GM18507 (cell line): ENCODE results near the gene CPEB3.
"Not testable (repeated sequence)": the region's sequence is repeated elsewhere in the genome, so short reads cannot be mapped to it uniquely, and the experiment has no call there.

Experiments used
- DNase-seq: peaks from one replicate; pipeline ENCODE4 v3.0.0; 2011; ENCODE audit warnings: low read depth; ENCODE audit not compliant: insufficient read length; ENCODE audit errors: extremely low spot score
- FAIRE-seq: peaks from 2 replicates; lab custom pipeline; 2011; peaks lifted over from hg19 to GRCh38; lab: Jason Lieb, UNC

The CPEB3 gene

DNA sequence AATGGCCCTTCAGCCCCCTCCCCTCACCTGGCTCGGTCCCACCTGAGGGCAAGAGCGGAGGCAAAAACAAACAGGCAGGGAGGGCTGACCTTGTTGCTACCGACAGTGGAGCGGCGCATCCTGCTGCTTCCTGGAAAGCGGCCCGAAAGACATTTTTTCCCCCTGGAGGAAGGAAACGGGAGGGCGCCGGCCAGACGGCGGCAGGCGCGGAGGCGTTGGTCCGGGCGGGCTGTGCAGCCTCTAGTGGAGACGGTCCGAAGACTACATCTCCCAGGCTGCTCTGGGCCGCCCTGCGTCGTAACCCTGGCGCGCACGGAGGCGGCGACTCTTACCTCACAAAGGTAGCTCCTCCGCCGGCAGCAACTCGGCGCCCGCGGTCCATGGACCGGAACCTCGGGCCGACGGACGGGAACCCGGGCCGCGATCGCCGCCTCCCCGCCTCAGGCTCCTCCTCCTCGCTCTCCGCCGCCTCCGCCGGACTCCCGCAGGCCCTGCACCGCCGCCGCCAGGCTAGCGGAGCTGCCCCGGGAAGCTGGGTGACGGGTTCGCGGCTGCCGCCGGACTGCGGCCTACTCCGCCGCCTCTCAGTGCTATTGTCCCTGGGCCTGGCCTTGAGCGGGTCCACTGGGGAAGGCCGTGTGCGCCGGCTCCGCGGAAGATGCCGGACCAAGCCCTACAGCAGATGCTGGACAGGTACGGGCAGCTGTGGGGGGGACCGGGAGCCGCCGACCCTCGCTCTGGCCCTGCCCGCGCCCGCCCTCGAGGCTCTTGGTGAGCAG, at the start of gene CPEB3, which contains the start of gene MARCHF5:
Gene CPEB3 (minus strand): TSS at position 242 of the 779 bp plus-strand sequence. CDS start 50,728 bp downstream, outside the sequence.
Gene MARCHF5 (plus strand): TSS at position 331 of the 779 bp plus-strand sequence. CDS start 328 bp downstream, at position 659.
- FAIRE-seq (peak; percentile 97), DNase-seq (peak; percentile 85)

DNA sequence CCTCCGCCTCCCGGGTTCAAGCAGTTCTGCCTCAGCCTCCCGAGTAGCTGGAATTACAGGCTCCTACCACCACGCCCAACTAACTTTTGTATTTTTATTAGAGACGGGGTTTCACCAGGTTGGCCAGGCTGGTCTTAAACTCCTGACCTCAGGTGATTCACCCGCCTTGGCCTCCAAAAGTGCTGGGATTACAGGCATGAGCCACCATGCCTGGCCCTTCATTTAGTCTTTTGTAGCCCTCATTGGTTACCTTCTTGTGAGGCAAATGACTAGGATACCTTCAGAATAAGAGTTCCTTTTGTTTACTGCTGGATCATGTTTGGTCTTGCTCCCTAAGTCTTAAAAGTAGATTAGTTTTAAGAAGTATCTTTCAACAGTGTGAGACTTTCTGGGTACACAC, 39.0 kb upstream of the CPEB3 start:
- not testable (repeated sequence) for FAIRE-seq, DNase-seq

DNA sequence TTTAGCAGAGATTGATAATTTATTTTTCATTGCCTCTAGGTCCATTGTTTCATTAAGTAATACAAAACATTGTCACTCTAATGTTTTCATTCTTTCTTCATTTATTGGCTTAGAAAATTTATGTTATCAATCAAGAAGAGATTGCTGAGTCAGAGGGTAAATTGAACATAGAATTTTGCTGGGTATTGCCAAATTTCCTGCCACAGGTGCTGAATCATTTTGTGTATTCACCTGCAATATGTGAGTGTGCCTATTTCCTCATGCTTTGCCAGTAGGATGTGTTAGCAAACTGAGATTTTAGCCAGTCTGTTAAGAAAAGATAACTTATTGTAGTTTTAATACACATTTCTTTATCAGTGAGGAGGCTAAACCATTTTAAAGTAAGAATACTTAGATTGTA, 38.1 kb upstream of the CPEB3 start:
- DNase-seq (no peak), FAIRE-seq (no peak)

DNA sequence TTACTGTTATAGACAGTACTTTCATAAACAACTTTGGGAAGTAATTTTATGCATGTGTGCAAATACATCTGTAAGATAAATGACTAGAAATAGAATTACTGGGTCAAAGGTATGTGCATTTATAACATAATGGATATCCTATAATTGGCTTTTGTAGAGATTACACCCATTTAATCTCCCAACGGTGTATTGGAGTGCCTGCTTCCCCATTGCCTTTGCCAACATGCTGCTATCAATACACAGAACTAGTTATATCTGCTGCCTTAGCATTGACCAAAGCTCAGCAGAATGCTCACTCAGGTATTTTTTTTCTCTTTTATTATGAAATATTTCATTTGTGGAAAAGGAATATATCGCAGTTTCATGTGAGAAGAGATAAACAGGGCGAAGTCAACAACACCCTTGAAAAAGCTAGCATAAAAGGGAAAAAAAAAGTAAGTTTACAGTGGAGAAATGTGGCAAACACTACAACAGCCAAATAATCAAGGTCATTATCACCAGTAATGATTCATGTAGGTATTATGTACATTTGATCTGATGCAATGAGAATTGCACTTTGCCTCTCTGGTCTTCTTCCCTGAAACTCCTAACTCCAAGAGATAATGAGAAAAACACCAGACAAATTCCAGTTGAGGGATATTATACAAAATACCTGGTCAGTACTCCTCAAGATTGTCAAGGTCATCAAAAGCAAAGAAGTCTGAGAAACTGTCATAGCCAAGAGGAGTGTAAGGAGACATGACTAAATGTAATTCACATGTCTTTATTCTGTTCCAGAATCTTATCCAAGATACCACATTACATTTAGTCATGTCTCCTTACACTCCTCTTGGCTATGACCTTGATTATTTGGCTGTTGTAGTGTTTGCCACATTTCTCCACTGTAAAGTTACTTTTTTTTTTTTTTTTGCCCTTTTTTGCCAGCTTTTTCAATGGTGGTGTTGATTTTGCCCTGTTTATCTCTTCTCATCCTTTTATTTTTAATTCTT, 36.9 kb upstream of the CPEB3 start:
- DNase-seq: no peak
- FAIRE-seq: peak; percentile 26

DNA sequence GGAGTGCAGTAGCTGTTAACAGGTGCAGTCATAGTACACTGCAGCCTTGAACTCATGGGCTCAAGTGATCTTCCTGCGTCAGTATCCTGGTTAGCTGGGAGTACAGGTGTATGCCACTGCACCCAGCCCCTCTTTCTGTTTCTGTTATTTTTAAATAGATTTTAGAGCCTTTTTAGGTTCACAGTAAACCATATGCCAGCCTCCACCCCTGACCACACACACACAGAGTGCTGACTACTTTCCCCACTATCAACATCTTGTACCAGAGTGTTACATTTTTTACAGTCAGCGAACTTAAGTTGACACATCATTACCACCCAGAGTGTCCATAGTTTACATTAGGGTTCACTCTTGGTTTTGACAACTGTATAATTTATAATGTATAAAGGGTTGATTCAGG, 32.2 kb upstream of the CPEB3 start:
- FAIRE-seq (no peak), DNase-seq (no peak)

DNA sequence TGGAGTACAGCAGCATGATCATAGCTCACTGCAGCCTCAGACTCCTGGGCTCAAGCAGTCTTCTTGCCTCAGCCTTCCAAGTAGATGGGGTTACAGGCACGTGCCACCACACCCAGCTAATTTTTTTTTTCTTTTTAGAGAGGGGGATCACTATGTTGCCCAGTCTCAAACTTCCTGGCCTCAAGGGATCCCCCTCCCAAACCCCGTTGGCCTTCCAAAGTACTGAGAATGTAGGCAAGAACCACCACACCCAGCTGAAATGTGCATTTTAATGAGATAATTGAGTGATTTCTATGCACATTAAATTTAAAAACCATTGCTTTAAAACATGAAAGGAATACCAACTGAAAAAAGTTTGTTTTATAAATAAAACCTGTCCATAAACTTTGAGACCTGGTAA, 25.7 kb upstream of the CPEB3 start:
- no peak for FAIRE-seq
- DNase-seq: no peak

DNA sequence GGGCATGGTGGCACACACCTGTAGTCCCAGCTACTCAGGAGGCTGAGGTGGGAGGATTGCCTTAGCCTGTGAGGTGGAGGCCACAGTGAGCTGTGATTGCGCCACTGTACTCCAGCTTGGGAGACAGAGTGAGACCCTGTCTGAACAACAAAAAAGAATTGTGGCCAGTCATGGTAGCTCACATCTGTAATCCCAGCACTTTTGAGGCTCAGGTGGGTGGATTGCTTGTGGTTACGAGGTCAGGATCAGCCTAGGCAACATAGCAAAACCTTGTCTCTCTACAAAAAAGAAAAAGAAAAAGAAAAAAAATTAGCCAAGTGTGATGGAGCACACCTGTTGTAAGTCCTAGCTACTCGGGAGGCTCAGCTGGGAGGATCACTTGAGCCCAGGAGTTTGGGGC, 22.9 kb upstream of the CPEB3 start:
- FAIRE-seq: no peak
- no peak for DNase-seq

DNA sequence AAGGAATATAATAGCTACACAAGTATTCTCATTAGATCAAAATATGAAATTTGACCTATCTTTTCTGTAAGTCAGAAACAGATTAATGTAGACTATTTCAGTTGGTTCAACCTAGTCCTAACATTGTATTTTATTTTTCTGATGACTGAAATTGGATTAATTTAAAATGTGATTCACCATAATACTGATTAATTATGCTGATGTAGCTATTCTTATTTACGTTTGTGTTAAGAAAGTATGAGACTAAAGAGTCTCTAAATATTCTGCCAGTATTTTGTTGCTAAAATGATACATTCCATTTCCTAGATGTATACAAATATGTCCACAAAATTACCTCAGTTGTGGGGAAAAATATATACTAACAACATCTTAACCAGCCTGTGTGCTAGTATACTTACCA, 18.4 kb upstream of the CPEB3 start:
- FAIRE-seq (no peak), DNase-seq (no peak)

DNA sequence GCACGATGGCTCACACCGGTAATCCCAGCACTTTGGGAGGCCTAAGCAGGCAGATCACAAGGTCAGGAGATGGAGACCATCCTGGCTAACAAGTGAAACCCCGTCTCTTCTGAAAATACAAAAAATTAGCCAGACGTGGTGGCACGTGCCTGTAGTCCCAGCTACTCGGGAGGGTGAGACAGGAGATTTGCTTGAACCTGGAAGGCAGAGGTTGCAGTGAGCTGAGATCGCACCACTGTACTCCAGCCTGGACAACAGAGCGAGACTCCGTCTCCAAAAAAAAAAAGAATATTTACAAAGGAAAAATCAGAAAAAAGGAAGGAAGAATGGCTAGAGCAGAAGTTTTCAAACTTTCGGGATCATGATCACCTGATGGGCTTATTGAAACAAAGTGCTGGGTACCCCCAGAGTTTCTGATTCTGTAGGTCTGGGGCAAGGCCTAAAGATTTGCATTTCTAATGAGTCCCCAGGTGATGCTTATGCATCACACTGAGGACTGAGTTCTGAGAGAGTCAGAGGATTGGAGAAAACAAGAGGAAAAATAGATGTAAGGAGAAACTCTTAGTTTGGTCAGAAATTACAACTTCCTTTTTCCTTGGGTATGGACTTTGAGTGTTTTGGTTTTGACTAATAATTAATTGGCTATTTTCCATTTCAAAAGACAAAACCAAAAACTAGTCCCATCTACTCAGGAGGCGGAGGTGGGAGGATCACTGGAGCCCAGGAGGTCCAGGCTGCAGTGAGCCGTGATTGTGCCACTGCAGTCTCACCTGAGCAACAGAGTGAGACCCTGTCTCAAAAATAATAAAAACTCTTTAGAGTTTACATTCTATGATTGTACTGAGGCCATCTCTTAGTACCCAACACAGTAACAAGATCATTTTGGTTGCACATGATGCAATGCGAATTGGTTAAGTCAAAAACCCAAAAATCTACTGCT, 14.5 kb upstream of the CPEB3 start:
- DNase-seq (no peak), FAIRE-seq (no peak)

DNA sequence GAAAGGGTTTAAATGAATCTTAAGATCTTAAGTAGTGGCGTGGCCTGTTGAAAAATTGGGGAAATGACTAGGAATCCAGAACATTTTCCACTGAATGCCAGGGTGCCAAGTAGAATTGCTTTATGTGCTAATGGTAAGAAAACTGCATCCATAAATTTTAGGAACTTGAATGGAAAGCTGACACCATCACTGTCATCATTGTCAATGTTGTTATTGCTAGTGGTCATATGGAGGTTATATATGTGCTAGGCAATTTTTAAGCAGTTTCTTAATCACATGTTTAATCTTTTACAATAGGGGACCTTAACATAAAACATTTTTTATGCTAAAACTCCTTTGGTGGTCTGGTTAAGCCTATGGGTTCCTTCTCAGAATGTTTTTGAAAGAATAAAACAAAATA, 13.2 kb upstream of the CPEB3 start:
- FAIRE-seq (no peak), DNase-seq (no peak)

DNA sequence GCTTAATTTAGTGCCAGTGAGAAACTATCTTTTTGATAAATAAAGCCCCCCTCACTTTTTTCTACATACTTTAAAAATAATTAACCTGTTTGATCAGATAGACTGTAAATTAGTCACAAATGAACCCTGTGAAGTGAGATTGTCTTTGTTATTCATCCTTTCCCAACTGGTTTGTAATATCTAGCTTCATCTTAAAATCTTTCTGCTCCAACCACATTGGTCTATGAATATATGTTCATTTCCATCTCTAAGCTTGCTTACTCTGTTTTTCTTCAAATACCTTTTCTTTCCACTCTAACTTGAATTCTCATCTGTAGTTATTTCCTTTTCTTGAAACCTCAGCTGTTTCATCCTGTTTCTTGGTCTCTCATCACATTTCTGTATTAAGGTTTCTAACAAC, 12.2 kb upstream of the CPEB3 start:
- no peak for FAIRE-seq

DNA sequence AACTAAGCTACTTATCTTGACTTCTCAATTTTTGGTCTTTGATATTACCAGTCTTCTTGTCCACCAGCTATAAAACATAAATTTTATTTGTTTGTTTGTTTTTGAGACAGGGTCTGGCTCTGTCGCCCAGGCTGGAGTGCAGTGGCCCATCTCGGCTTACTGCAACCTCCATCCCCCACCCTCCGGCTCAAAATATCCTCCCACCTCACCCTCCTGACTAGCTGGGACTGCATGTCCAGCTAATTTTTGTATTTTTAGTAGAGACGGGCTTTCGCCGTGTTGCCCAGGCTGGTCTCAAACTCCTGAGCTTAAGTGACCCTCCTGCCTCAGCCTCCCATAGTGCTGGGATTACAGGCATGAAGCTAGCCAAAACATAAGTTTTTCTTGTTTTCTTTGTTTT, 7.6 kb upstream of the CPEB3 start:
- DNase-seq: no peak
- FAIRE-seq: no peak

More for the DNA sequence above, 12.2 kb upstream of the CPEB3 start:
- no peak for DNase-seq

DNA sequence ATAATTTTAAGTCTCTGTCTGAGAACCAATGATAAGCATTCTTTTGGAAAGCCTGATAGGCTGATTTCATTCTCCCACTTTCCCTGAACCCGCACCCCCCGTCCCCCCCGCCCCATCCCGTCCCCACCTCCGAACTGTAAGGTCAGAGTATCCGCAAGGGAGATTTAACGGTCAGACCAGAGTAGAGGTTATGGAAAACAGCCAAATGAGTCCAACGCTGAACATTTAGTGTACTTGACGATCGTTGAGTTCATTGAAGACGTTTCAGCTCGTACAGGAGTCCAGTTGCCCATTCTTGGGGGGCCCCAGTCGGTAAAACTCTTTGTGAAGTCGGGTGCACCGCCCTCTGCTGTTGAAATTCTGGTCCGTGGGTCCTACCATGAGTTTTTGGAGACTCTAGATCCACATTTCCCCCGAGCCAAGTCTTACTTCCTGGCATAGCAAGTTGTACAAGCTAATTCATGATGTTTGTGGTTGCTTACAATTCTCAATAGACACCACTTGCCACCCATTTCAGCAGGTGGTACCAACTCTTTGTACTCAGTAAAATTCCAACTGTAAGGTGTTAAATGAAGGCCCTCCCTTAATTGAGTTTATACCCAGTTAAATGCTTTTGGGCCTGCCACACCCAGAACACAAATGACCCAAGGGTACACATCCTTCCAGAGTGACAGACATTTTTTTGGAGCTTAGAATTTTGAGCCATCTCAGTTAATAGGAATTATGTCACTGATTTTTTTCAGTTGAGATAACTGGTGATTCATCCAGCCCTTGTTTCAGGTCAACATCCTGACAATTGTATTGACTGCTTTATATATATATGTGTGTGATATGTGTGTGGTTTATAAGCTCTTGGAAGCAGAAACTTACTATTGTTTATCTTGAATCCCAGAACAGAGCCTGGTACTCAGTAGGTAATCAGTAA, 1.3 kb upstream of the CPEB3 start:
- peak; percentile 88 for FAIRE-seq

DNA sequence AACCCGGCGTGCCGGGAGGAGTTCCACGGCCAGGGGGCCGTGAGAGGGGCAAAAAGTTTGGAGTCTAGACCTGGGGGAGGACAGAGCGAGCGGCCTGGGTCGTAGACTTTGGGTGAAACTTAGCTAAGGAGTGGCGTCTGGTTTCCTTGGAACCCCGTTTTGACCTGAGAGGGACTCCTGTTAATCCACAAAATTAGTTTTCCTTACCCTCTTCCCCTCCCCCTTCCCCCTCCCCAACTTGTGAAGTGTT, 663 bp upstream of the CPEB3 start:
- DNase-seq (no peak), FAIRE-seq (no peak)

More for the DNA sequence above, 1.3 kb upstream of the CPEB3 start:
- peak; percentile 25 for DNase-seq

DNA sequence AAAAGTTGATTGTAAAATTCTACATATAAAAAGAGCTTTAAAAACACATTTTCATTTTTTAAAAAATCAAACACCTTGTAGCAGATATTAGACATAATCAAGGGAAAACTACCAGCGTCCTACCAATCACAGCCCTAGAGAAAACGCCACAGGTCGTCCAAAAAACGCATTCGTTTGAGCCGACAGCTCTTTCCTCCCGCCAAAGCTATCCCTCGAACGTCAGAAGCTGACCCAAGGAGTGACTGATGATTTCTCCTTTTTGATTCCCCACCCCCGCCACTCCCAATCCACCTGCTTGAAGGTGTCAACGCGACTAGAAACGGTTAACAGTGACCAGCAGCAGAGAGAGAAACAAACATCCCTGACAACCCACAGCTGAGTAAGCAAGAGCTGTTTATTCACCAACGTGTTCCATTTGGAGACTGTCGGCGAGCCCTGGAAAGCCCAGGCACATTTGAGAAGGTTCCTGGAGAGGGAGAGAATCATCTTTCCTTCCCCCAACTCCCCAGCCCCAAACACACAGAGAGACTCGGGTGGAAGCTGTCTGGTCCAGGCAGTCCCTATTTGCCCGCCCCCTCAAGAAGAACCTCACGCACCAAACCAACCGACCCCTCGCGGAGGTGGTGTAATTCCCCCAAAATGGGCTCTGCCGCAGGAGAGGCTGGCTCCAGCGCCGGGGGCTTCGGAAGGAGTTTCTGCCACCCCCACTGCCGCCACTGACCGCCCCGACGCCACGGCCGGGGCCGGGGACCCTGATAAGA, 622 bp downstream of the CPEB3 start:
- DNase-seq: no peak
- peak; percentile 81 for FAIRE-seq

DNA sequence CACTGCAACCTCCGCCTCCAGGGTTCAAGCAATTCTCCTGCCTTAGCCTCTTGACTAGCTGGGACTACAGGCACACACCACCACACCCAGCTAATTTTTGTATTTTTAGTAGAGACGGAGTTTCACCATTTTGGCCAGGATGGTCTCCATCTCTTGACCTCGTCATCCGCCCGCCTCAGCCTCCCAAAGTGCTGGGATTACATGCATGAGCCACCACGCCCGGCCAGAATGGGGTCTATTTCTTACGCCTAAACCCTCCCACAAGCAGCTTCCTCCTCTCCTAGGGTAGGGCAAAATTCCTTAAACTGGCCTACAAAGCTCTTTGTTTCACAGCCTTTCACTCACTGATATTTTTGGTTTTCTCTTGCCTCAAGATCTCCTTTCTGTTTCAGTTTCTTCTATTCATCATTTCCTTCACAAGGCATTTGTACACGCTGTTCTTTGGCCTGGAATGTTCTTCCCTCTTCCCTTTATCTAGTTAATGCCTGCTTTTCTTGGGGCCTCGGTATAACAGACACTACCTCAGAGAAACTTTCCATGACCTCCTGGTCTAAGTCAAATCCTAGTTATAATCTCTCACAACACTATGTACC, 6.7 kb downstream of the CPEB3 start:
- DNase-seq (no peak), FAIRE-seq (peak; percentile 81)

DNA sequence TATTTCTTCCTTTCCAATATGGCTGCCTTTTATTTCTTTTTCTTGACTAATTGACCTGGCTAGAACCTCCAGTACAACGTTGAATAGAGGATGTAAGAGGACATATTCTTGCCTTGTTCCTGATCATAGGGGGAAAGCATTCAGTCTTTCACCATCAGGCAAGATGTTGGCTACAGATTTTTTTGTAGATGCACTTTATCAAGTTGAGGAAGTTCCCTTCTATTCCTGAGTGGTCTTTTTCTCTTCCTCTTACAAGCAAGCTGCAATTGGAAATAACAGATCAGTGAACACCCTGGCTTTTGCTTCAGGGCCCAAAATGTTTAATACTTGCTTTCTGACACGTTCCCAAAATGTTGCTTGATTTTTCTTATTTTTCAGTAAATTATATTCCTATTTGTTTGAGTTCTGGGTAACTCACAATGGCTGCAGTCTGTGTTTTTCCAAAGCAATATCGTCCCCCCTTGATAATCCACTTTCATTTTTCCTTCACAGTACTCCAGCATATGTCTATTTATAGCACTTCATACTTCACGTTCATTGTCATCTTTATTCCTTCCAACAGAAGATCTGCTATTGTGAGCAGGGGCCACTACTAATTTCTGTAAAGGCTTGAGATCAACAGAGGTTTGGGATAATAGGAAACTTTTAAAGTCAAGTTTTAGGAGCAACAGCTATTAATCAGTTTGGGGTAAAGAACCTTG, 11.7 kb downstream of the CPEB3 start:
- no peak for DNase-seq

More for the DNA sequence above, 11.7 kb downstream of the CPEB3 start:
- no peak for FAIRE-seq
